Dermis microvascular lymphatic vessel endothelial cell (primary cell): Measurements from ENCODE around the gene KIAA1328. TPM values are rescaled to one million over a fixed set of nuclear protein-coding genes. Genes with fewer than 3 reads are reported as not detected.

Experiments used
- DNase-seq, 2 donors: peaks; one replicate each; pipeline versions ENCODE4 v3.0.0 to v3.0.0-alpha.2; 2010; ENCODE audit warnings: low read depth in 2 of 2
- total RNA-seq: library from RNA; depleted of rRNA; stranded (reverse); fragments of >200 nt; gene quantifications from 2 replicates; pipeline ENCODE4 v1.2.1, GENCODE V29; 2014

KIAA1328 gene
- total RNA-seq, 1 donor from 2014 or later = 3.0 TPM

- no peak for DNase-seq
Measured at GRCh38 chr18:37276111-37276890, 447.4 kb downstream of the KIAA1328 start.

GRCh38 chr18:37277804-37278203 lies 448.9 kb downstream of the KIAA1328 start:
- no peak for DNase-seq

Other genes with a start within 250 kb of the KIAA1328 start
- 204 and 214 TPM in 2 replicates for gene TPGS2, start 125 bp upstream of the KIAA1328 start, total RNA-seq